GM23248 (cell line): Measurements from ENCODE around the gene LZTFL1. TPM values are rescaled to one million over a fixed set of nuclear protein-coding genes. Genes with fewer than 3 reads are reported as not detected.

Source experiments
- DNase-seq: peaks from one replicate; pipeline ENCODE4 v3.0.0-alpha.2; 2015
- H2AFZ ChIP-seq: fragments of 200-600 bp; sonication (generic); 2 replicates; pipeline ENCODE4 v1.6.1; 2016; ENCODE audit warnings: antibody characterized with exemption
- H3F3A ChIP-seq: fragments of 200-600 bp; sonication (generic); 2 replicates; pipeline ENCODE4 v1.6.1; 2016; ENCODE audit warnings: mild to moderate bottlenecking, antibody characterized with exemption, mixed run types; ENCODE audit not compliant: insufficient read depth
- H3K27ac ChIP-seq: fragments of 200-600 bp; sonication (generic); 2 replicates; pipeline ENCODE4 v1.5.1; 2016; ENCODE audit warnings: mild to moderate bottlenecking
- H3K27me3 ChIP-seq: fragments of 200-600 bp; sonication (generic); replicated peaks from 2 replicates; pipeline ENCODE4 v1.6.1; 2016; ENCODE audit warnings: mild to moderate bottlenecking; ENCODE audit not compliant: insufficient read depth
- H3K36me3 ChIP-seq: fragments of 200-600 bp; sonication (generic); 2 replicates; pipeline ENCODE4 v1.6.1; 2016; ENCODE audit warnings: low read depth, mild to moderate bottlenecking
- H3K4me1 ChIP-seq: fragments of 200-600 bp; sonication (generic); 2 replicates; pipeline ENCODE4 v1.6.1; 2016; ENCODE audit warnings: mild to moderate bottlenecking; ENCODE audit not compliant: insufficient read depth
- H3K4me2 ChIP-seq: fragments of 200-600 bp; sonication (generic); one replicate; pipeline ENCODE4 v1.6.1; 2016; ENCODE audit warnings: mild to moderate bottlenecking; ENCODE audit not compliant: unreplicated experiment
- H3K4me3 ChIP-seq: fragments of 200-600 bp; sonication (generic); 2 replicates; pipeline ENCODE4 v1.5.1; 2016; ENCODE audit warnings: mild to moderate bottlenecking
- H3K79me2 ChIP-seq: fragments of 200-600 bp; sonication (generic); 2 replicates; pipeline ENCODE4 v1.6.1; 2016; ENCODE audit warnings: mild to moderate bottlenecking; ENCODE audit not compliant: insufficient read depth
- H3K9ac ChIP-seq: fragments of 200-600 bp; sonication (generic); 2 replicates; pipeline ENCODE4 v1.6.1; 2016; ENCODE audit warnings: mild to moderate bottlenecking
- H3K9me2 ChIP-seq: fragments of 200-600 bp; sonication (generic); 2 replicates; pipeline ENCODE4 v1.6.1; 2016; ENCODE audit warnings: mixed run types, mild to moderate bottlenecking, moderate library complexity; ENCODE audit not compliant: insufficient read depth
- H3K9me3 ChIP-seq: fragments of 200-600 bp; sonication (generic); one replicate; pipeline ENCODE4 v1.6.1; 2017; ENCODE audit warnings: low read depth
- H4K20me1 ChIP-seq: fragments of 200-600 bp; sonication (generic); 2 replicates; pipeline ENCODE4 v1.6.0; 2016; ENCODE audit not compliant: insufficient read depth
- EZH2 ChIP-seq: fragments of 200-600 bp; sonication (generic); IDR thresholded peaks from 2 replicates; pipeline ENCODE4 v1.6.1; 2018; ENCODE audit warnings: antibody characterized with exemption, mild to moderate bottlenecking; ENCODE audit not compliant: insufficient read depth, poor library complexity, severe bottlenecking
- EZH2phosphoT487 ChIP-seq: fragments of 200-600 bp; sonication (generic); IDR thresholded peaks from 2 replicates; pipeline ENCODE4 v1.6.1; 2018; ENCODE audit warnings: antibody characterized with exemption, moderate library complexity, mild to moderate bottlenecking, low read depth; ENCODE audit not compliant: insufficient read depth
- WGBS, 2 experiments: methylation state at CpG; one replicate each; pipeline ENCODE4 v1.1.6; 2015 to 2017; ENCODE audit warnings: low lambda C conversion rate in 2 of 2, low coverage in 1 of 2; ENCODE audit errors: missing lambda C conversion rate in 2 of 2; 5-methylcytosine and 5-hydroxymethylcytosine counted together
- in situ Hi-C: fragments of 300-500 bp; cut with MboI; formaldehyde crosslinking; loops from 2 replicates; pipeline ENCODE4 v1.15.0; 2020
- polyA plus RNA-seq: library from polyadenylated mRNA; unstranded; fragments of >200 nt; fragmentation: Nextera tagmentation; extraction: Ambion mirVana; gene quantifications from 2 replicates; pipeline ENCODE4 v1.2.1, GENCODE V29; 2016
- total RNA-seq: library from RNA; depleted of rRNA; stranded (reverse); fragments of >200 nt; shearing (Covaris generic); gene quantifications from 2 replicates; pipeline ENCODE4 v1.2.3, GENCODE V29; 2014

Gene LZTFL1
- total and polyA plus RNA-seq, 2 experiments from 2014 or later, result 15.1 to 18.3 TPM

DNA sequence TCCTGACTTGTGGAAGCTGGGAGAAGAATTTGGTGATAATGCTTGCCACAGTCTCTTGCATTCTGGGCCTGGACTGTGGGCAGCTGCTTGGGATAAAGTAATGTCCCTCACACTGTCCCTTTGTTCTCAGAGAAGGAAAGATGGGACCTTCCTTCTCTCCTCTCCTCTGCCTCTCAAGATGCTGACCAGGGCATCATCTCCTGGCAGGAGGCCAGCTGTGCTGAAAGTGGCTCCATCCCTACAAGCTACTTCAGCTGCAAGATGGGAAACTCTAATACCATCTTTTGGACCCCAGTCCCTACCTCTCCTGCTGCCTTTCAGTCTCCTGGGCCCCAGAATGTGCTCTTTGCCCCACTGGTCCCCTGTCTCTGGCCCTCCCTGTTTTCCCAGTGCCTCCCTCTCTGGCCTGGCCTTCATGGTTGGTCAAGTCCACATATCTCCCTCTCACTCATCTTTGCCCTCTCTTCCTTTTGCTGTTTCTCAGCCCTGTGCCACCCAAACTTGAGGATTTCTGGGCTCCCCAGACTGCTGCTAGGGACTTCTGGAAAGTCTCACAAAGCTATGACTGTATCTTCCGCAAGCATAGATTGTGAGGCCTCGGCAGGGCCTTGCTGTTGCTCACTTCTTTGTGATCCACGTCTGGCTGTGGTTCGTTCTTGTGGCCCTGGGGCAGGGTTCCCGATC lies 38.5 kb downstream of the LZTFL1 start:
- Histone ChIP-seq H3K27ac (no peak overlapping the region), H3K4me3 (no peak overlapping the region), H2AFZ (no peak overlapping the region), H3F3A (no peaks in the 10 kb centered on the region), H3K27me3 (peaks cover 25% of the 10 kb centered on the region), H3K79me2 (no peaks in the 10 kb centered on the region), H3K4me1 (no peaks in the 10 kb centered on the region), H3K9ac (no peak overlapping the region), H3K9me3 (no peaks in the 10 kb centered on the region), H3K4me2 (no peak overlapping the region), H4K20me1 (no peaks in the 10 kb centered on the region), H3K9me2 (no peaks in the 10 kb centered on the region), H3K36me3 (no peaks in the 10 kb centered on the region)
- no peak for TF ChIP-seq EZH2
- TF ChIP-seq EZH2phosphoT487, result no peak
- WGBS, 2 experiments, result 84 to 91% methylated on average over 5 of the region's 5 CpGs
- DNase-seq, result no peak
- in situ Hi-C loops, result no loop called here

DNA sequence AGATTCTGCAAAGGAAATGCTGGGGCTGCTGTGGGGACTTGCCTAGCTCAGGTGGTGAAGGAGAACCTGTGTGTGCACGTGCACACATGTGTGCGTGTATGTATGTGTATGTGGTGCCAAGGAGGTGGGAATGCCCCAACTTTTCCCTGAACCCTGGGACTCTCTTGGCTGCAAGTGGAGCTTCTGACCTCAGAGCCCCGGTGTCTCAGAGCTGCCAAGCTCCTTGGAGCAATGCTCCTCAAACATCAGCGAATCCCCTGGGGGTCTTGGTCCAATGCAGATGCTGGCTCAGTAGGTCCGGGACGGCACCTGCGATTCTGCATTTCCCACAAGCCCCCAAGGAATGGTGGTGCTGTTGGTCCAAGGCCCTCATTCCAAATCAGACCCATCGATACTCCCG lies 39.8 kb downstream of the LZTFL1 start:
- no peak overlapping the region for H3K27ac ChIP-seq
- no peaks in the 10 kb centered on the region for H3K9me2 ChIP-seq
- no peak overlapping the region for H3K4me3 ChIP-seq
- H3K4me2 ChIP-seq, result no peak overlapping the region
- no peaks in the 10 kb centered on the region for H3K36me3 ChIP-seq
- in situ Hi-C loops, result no loop called here
- no peak for DNase-seq
- no peak overlapping the region for H2AFZ ChIP-seq
- no peaks in the 10 kb centered on the region for H4K20me1 ChIP-seq
- TF ChIP-seq EZH2, result no peak
- no peaks in the 10 kb centered on the region for H3K9me3 ChIP-seq
- 66 to 69% methylated on average over 9 of the region's 9 CpGs for WGBS, 2 experiments
- no peaks in the 10 kb centered on the region for H3K4me1 ChIP-seq
- H3K9ac ChIP-seq, result no peak overlapping the region
- peaks cover 31% of the 10 kb centered on the region for H3K27me3 ChIP-seq
- no peaks in the 10 kb centered on the region for H3K79me2 ChIP-seq
- no peaks in the 10 kb centered on the region for H3F3A ChIP-seq

DNA sequence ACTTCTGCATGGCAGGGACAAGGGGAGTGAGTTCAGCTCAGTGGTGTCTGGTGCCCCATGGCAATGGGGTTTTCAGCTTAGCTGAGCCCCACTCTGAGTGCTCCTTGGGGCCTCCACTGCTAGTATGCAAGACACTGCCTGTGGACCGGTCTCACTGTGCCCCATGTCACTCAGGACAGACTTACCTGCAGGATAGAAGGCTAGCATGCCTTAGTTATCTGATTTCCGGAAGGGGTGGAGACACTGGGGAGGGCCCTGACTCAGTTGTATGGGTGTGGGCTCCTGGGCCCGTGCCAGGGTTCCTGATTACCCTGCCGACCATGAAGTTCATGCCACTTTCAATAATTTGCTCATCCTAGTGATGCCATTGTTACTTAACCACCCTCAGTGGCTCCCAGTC lies 41.3 kb downstream of the LZTFL1 start:
- Histone ChIP-seq H3K4me1 (no peaks in the 10 kb centered on the region), H3K9me2 (no peaks in the 10 kb centered on the region), H3K27me3 (peaks cover 46% of the 10 kb centered on the region), H4K20me1 (no peaks in the 10 kb centered on the region), H3K27ac (no peak overlapping the region), H3F3A (no peaks in the 10 kb centered on the region), H3K4me3 (no peak overlapping the region), H3K36me3 (no peaks in the 10 kb centered on the region), H2AFZ (no peak overlapping the region), H3K79me2 (no peaks in the 10 kb centered on the region), H3K4me2 (no peak overlapping the region), H3K9me3 (no peaks in the 10 kb centered on the region), H3K9ac (no peak overlapping the region)
- no peak for DNase-seq
- in situ Hi-C loops, result no loop called here
- no peak for TF ChIP-seq EZH2
- no peak for TF ChIP-seq EZH2phosphoT487
- 27 to 31% methylated on average over 4 of the region's 4 CpGs for WGBS, 2 experiments

DNA sequence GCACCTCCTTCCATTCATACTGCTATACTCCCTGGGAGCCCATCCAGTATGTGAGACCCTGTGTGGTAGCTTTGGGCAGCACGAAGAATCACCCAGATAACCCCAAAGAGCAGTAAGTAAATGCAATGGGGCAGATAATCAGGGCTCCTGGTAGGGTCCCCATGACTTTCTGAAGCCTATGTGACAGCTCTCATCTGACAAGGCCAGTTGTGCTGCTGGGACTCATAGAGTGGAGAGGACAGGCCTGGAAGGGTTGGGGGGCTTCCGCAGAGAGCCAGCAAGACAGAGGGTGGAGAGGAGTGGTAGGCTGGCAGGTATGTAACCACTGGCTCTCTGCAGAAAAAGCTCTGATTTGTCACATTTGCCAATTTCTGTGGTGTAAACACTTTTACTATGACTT lies 42.3 kb downstream of the LZTFL1 start:
- no peak for DNase-seq
- in situ Hi-C loops, result no loop called here
- no peaks in the 10 kb centered on the region for H3K9me2 ChIP-seq
- H3K27ac ChIP-seq, result no peak overlapping the region
- no peak overlapping the region for H3K9ac ChIP-seq
- no peaks in the 10 kb centered on the region for H3K4me1 ChIP-seq
- H3K79me2 ChIP-seq, result no peaks in the 10 kb centered on the region
- no peaks in the 10 kb centered on the region for H4K20me1 ChIP-seq
- no peak for TF ChIP-seq EZH2
- TF ChIP-seq EZH2phosphoT487, result no peak
- H3K27me3 ChIP-seq, result peaks cover 56% of the 10 kb centered on the region
- H3K4me3 ChIP-seq, result no peak overlapping the region
- WGBS, 2 experiments, result 80 to 81% methylated on average over 2 of the region's 2 CpGs
- no peak overlapping the region for H2AFZ ChIP-seq
- H3K9me3 ChIP-seq, result no peaks in the 10 kb centered on the region
- H3K36me3 ChIP-seq, result no peaks in the 10 kb centered on the region
- no peak overlapping the region for H3K4me2 ChIP-seq
- H3F3A ChIP-seq, result no peaks in the 10 kb centered on the region

GRCh38 chr3:45798034-45798433 lies 43.9 kb downstream of the LZTFL1 start:
- Histone ChIP-seq H3F3A (no peaks in the 10 kb centered on the region), H3K4me1 (no peaks in the 10 kb centered on the region), H3K27me3 (peaks cover 70% of the 10 kb centered on the region), H3K27ac (no peak overlapping the region), H3K79me2 (no peaks in the 10 kb centered on the region), H3K36me3 (no peaks in the 10 kb centered on the region), H3K4me3 (no peak overlapping the region), H3K9ac (no peak overlapping the region), H3K9me2 (no peaks in the 10 kb centered on the region), H3K4me2 (no peak overlapping the region), H4K20me1 (no peaks in the 10 kb centered on the region), H3K9me3 (no peaks in the 10 kb centered on the region), H2AFZ (no peak overlapping the region)
- in situ Hi-C loops, result no loop called here
- 23 to 33% methylated on average over 4 of the region's 4 CpGs for WGBS, 2 experiments
- TF ChIP-seq EZH2 (no peak), EZH2phosphoT487 (no peak)
- DNase-seq, result no peak
